Measurements from ENCODE around the gene PALLD. TPM values are rescaled to one million over a fixed set of nuclear protein-coding genes. Genes with fewer than 3 reads are reported as not detected.

Gene PALLD
- total RNA-seq, 1 experiment from 2014 or later, result 23.7 TPM

DNA sequence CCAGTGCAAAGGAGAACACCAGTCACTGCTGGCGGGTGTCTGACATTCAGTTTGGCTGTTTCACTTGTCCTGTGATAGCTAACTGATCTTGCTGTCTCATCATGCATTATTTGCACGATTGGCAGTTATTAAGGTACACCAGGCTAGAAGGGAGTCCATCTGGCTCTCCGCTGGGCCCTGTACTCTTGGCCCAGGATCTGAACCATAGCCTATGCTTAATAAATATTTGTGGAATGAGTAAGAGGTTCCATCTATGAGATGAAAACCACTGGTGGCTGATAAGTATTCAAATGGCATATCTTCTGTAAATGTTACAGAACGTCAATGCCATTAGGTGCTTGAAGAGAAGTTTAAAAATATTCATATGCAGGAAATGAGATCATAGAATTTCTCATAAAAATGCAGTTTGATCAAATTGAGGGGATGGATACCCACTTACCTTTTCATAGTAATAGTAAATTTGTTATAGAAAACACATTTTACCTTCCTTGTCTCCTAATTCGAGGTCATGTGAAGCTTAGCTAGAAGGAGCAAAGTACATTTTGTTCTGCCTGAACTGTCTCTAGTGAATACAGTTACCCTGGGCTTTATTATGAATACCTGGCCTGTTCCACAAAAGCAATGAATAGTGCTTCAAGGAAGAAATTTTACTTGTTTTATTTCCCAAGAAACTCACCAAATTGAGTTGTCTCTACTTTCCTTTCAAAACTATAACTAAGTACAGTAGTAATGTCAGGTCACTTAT is 299.7 kb downstream of the PALLD start (continued):
- no peak for TF ChIP-seq TP53 (CRISPR knock-in tag; IDR thresholded peaks at IDR 0.05)
- TF ChIP-seq ZNF317 (CRISPR knock-in tag; IDR thresholded peaks at IDR 0.05; ENCODE audit: borderline replicate concordance, low read depth), result no peak
- TF ChIP-seq, protein P1, sequence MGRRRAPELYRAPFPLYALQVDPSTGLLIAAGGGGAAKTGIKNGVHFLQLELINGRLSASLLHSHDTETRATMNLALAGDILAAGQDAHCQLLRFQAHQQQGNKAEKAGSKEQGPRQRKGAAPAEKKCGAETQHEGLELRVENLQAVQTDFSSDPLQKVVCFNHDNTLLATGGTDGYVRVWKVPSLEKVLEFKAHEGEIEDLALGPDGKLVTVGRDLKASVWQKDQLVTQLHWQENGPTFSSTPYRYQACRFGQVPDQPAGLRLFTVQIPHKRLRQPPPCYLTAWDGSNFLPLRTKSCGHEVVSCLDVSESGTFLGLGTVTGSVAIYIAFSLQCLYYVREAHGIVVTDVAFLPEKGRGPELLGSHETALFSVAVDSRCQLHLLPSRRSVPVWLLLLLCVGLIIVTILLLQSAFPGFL (CRISPR knock-in tag; IDR thresholded peaks at IDR 0.05; ENCODE audit: borderline replicate concordance), result no peak
- no peak for TF ChIP-seq NFATC4 (CRISPR knock-in tag; IDR thresholded peaks at IDR 0.05)
- no peak for TF ChIP-seq RORB (CRISPR knock-in tag; IDR thresholded peaks at IDR 0.05)
- no peak for TF ChIP-seq MYBL2 (CRISPR knock-in tag; IDR thresholded peaks at IDR 0.05)
- TF ChIP-seq CREB1 (CRISPR knock-in tag; IDR thresholded peaks at IDR 0.05), result no peak
- no peak for TF ChIP-seq IRF2 (CRISPR knock-in tag; IDR thresholded peaks at IDR 0.05; ENCODE audit: borderline replicate concordance, low read depth)
- TF ChIP-seq, protein P2, sequence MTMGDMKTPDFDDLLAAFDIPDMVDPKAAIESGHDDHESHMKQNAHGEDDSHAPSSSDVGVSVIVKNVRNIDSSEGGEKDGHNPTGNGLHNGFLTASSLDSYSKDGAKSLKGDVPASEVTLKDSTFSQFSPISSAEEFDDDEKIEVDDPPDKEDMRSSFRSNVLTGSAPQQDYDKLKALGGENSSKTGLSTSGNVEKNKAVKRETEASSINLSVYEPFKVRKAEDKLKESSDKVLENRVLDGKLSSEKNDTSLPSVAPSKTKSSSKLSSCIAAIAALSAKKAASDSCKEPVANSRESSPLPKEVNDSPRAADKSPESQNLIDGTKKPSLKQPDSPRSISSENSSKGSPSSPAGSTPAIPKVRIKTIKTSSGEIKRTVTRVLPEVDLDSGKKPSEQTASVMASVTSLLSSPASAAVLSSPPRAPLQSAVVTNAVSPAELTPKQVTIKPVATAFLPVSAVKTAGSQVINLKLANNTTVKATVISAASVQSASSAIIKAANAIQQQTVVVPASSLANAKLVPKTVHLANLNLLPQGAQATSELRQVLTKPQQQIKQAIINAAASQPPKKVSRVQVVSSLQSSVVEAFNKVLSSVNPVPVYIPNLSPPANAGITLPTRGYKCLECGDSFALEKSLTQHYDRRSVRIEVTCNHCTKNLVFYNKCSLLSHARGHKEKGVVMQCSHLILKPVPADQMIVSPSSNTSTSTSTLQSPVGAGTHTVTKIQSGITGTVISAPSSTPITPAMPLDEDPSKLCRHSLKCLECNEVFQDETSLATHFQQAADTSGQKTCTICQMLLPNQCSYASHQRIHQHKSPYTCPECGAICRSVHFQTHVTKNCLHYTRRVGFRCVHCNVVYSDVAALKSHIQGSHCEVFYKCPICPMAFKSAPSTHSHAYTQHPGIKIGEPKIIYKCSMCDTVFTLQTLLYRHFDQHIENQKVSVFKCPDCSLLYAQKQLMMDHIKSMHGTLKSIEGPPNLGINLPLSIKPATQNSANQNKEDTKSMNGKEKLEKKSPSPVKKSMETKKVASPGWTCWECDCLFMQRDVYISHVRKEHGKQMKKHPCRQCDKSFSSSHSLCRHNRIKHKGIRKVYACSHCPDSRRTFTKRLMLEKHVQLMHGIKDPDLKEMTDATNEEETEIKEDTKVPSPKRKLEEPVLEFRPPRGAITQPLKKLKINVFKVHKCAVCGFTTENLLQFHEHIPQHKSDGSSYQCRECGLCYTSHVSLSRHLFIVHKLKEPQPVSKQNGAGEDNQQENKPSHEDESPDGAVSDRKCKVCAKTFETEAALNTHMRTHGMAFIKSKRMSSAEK (CRISPR knock-in tag; IDR thresholded peaks at IDR 0.05; ENCODE audit: borderline replicate concordance), result no peak
- TF ChIP-seq FOXJ3 (CRISPR knock-in tag; IDR thresholded peaks at IDR 0.05; ENCODE audit: borderline replicate concordance), result no peak
- TF ChIP-seq MAX (CRISPR knock-in tag; IDR thresholded peaks at IDR 0.05), result no peak

- Mint-ChIP-seq H3K27ac (no peak overlapping the region), H3K36me3 (peaks cover 3% of the 10 kb centered on the region), H3K9me3 (peaks cover 4% of the 10 kb centered on the region), H3K4me3 (no peak overlapping the region), H3K27me3 (ENCODE audit: low read depth) (no peaks in the 10 kb centered on the region), H3K4me1 (peaks cover 3% of the 10 kb centered on the region)
- ChIA-PET POLR2A (no interaction called here), CTCF (no interaction called here)
- no peak for ATAC-seq
- no peak for DNase-seq (ENCODE audit: low spot score)
- TF ChIP-seq ZNF671 (CRISPR knock-in tag; IDR thresholded peaks at IDR 0.05), result no peak
- no peak for TF ChIP-seq ZNF425 (CRISPR knock-in tag; conservative IDR thresholded peaks at IDR 0.05)
- no peak for TF ChIP-seq SOX15 (CRISPR knock-in tag; IDR thresholded peaks at IDR 0.05)
- no peak for TF ChIP-seq IRF1 (CRISPR knock-in tag; IDR thresholded peaks at IDR 0.05)
- TF ChIP-seq ARID4B (CRISPR knock-in tag; IDR thresholded peaks at IDR 0.05; ENCODE audit: borderline replicate concordance), result no peak
- TF ChIP-seq ATF3 (CRISPR knock-in tag; conservative IDR thresholded peaks at IDR 0.05), result no peak
- TF ChIP-seq GTF2I (CRISPR knock-in tag; conservative IDR thresholded peaks at IDR 0.05), result no peak
- no peak for TF ChIP-seq ZNF138 (CRISPR knock-in tag; conservative IDR thresholded peaks at IDR 0.05)
- TF ChIP-seq ZMAT4 (CRISPR knock-in tag; IDR thresholded peaks at IDR 0.05), result no peak
- TF ChIP-seq CREM (CRISPR knock-in tag; IDR thresholded peaks at IDR 0.05), result no peak
- TF ChIP-seq FOXP1 (CRISPR knock-in tag; IDR thresholded peaks at IDR 0.05; ENCODE audit: borderline replicate concordance), result no peak
- TF ChIP-seq NFYB (CRISPR knock-in tag; conservative IDR thresholded peaks at IDR 0.05; ENCODE audit: low read depth), result no peak
Observed at GRCh38 chr4:168797194-168797593, 300.3 kb downstream of the PALLD start.

All from WTC11 (cell line).